Measurements from ENCODE around the gene MOB3B.

Gene MOB3B

DNA sequence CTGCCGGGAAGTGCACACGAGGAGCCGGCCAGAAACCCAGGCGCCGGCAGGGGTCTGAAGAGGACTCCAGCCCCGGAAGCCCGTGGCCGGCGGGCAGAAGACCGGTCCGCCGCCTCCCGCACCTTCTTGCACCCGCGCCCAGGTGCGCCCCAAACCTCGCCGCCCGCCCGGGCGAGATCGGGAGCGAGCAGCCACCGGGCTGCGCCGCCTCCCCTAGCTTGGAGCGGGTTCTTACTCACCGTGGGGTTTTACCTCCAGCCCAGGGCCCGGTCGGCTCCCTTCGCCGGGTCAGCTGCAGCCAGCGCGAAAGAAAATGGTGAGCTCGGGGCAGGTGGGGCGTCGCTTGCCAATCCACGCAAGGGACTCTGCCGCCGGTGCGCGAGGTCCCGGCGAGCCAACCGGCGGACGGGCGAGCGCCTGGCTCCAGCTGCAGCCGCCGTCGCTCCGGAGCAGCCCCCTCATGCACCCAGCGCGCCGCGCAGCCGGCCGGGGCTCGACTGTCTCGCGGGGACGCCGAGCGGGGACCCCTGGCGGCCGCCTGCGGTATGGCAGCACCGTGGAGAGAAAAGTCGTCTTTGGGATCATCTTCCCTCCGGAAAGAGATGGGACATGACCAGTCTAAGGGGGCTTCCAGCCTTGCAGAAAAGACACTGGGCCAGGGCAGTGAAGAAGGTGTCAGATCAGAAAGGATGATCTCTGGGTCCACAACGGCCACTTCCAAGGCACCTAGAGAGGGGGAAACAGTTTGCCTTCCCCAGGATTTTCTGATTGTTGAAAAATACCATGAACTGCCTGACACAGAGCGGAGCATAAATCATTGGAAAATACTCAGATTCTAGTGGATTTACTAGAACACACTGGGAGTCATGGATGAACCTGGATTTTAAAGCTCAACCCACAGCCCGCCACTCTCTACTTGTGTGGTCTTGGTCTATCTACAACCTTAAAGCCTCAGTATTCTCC is at the start of gene MOB3B:
MOB3B (minus strand) TSS at position 499 of the 963 bp plus-strand sequence. CDS start 74,264 bp downstream, outside the sequence.
- TF ChIP-seq, protein P1, sequence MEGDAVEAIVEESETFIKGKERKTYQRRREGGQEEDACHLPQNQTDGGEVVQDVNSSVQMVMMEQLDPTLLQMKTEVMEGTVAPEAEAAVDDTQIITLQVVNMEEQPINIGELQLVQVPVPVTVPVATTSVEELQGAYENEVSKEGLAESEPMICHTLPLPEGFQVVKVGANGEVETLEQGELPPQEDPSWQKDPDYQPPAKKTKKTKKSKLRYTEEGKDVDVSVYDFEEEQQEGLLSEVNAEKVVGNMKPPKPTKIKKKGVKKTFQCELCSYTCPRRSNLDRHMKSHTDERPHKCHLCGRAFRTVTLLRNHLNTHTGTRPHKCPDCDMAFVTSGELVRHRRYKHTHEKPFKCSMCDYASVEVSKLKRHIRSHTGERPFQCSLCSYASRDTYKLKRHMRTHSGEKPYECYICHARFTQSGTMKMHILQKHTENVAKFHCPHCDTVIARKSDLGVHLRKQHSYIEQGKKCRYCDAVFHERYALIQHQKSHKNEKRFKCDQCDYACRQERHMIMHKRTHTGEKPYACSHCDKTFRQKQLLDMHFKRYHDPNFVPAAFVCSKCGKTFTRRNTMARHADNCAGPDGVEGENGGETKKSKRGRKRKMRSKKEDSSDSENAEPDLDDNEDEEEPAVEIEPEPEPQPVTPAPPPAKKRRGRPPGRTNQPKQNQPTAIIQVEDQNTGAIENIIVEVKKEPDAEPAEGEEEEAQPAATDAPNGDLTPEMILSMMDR (IDR thresholded peaks at IDR 0.05): peak; percentile 88
- Mint-ChIP-seq H3K27ac (peak within 1 kb of the TSS; percentile 39), H3K27me3 (ENCODE audit: low read depth, poor library complexity) (peaks cover 5% of the 10 kb centered on the region), H3K4me1 (peaks cover 50% of the 10 kb centered on the region), H3K4me3 (peak within 1 kb of the TSS; percentile 97), H3K9me3 (no peaks in the 10 kb centered on the region), H3K36me3 (ENCODE audit: low read depth) (peaks cover 19% of the 10 kb centered on the region)
- peak; percentile 95 for DNase-seq

DNA sequence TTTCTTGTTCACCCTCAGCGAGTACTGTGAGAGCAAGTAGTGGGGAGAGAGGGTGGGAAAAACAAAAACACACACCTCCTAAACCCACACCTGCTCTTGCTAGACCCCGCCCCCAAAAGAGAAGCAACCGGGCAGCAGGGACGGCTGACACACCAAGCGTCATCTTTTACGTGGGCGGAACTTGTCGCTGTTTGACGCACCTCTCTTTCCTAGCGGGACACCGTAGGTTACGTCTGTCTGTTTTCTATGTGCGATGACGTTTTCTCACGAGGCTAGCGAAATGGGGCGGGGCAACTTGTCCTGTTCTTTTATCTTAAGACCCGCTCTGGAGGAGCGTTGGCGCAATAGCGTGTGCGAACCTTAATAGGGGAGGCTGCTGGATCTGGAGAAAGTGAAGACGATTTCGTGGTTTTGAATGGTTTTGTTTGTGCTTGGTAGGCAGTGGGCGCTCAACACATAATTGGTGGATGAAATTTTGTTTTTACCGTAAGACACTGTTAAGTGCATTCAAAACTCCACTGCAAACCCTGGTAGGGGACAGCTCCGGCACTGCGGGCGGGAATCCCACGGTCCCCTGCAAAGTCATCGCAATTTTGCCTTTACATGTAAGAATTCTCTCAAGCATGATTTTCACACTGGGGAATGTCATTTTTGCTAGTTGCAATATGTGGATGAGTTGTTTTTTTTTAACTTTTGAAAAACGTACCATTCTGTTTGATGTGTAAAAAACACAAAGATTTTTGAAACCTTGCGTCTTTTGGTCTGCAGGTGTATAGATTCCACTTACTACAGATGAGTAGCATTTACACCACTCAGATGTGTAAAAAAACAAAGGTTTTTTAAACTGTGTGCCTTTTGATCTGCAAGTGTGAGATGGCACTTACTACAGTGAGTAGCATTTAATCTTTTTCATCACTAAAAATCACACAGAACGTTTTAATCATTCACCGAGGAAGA is 44.3 kb upstream of the MOB3B start:
- Mint-ChIP-seq H3K27me3 (ENCODE audit: low read depth, poor library complexity) (peaks cover 2% of the 10 kb centered on the region), H3K4me3 (peak overlapping the region; percentile 94), H3K4me1 (peaks cover 29% of the 10 kb centered on the region), H3K9me3 (peaks cover 26% of the 10 kb centered on the region), H3K27ac (peak overlapping the region; percentile 100), H3K36me3 (ENCODE audit: low read depth) (peaks cover 6% of the 10 kb centered on the region)
- peak; percentile 86 for DNase-seq
- TF ChIP-seq, protein P1 (IDR thresholded peaks at IDR 0.05): no peak

- peaks cover 1% of the 10 kb centered on the region for H3K36me3 Mint-ChIP-seq (ENCODE audit: low read depth)
- TF ChIP-seq, protein P1 (IDR thresholded peaks at IDR 0.05): no peak
- H3K4me3 Mint-ChIP-seq: peak within 1 kb of the TSS; percentile 94
- peaks cover 18% of the 10 kb centered on the region for H3K9me3 Mint-ChIP-seq
- H3K4me1 Mint-ChIP-seq: peaks cover 29% of the 10 kb centered on the region
- H3K27me3 Mint-ChIP-seq (ENCODE audit: low read depth, poor library complexity): peaks cover 2% of the 10 kb centered on the region
- peak within 1 kb of the TSS; percentile 100 for H3K27ac Mint-ChIP-seq
- DNase-seq: peak; percentile 84
Observed at GRCh38 chr9:27572918-27573633, 43.5 kb upstream of the MOB3B start, which contains the start of gene C9orf72. TSS of gene C9orf72 (minus strand) at chr9:27573481. CDS start at chr9:27567120, 6,361 bp downstream.

- Mint-ChIP-seq H3K4me1 (peaks cover 29% of the 10 kb centered on the region), H3K4me3 (peak overlapping the region; percentile 94), H3K9me3 (peaks cover 15% of the 10 kb centered on the region), H3K27me3 (ENCODE audit: low read depth, poor library complexity) (peaks cover 2% of the 10 kb centered on the region), H3K36me3 (ENCODE audit: low read depth) (peaks cover under 1% of the 10 kb centered on the region), H3K27ac (peak overlapping the region; percentile 96)
- peak; percentile 12 for DNase-seq
- TF ChIP-seq, protein P1 (IDR thresholded peaks at IDR 0.05): no peak
Observed at GRCh38 chr9:27572566-27572917, 42.9 kb upstream of the MOB3B start.

DNA sequence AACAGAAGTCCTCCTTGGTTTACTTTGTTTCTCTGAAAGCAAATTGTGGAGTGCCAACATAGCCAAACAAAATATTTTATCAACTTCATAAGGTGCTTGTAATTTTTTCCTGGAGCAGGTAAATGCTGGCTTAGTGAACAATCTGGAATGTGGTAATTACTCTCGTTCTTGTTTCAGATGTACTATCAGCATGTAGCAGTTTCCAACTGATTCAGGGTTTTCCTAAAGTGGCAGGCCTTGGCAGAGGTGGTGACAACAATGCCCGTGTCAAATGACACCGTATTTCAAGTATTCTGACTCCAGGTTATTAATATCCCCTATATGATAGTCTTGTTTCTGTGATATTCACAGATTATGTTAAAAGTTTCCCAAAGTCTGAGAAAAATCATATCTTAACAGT is 42.4 kb upstream of the MOB3B start:
- H3K9me3 Mint-ChIP-seq: peaks cover 15% of the 10 kb centered on the region
- H3K4me1 Mint-ChIP-seq: peaks cover 29% of the 10 kb centered on the region
- TF ChIP-seq, protein P1 (IDR thresholded peaks at IDR 0.05): no peak
- DNase-seq: no peak
- peak overlapping the region; percentile 94 for H3K4me3 Mint-ChIP-seq
- H3K27me3 Mint-ChIP-seq (ENCODE audit: low read depth, poor library complexity): peaks cover 2% of the 10 kb centered on the region
- peaks cover 5% of the 10 kb centered on the region for H3K36me3 Mint-ChIP-seq (ENCODE audit: low read depth)
- H3K27ac Mint-ChIP-seq: peak overlapping the region; percentile 39

Measured in nephron progenitor cell (in vitro differentiated cells).